CD4-positive, alpha-beta T cell (primary cell): ENCODE measurements around the gene CHD2. TPM values are rescaled to one million over a fixed set of nuclear protein-coding genes. Genes with fewer than 3 reads are reported as not detected.
A peak's percentile ranks its signal among the peaks of the same experiment; 100 is the strongest.

ENCODE experiments used
- ATAC-seq: fragments of 200-7000 bp; cut with Tn5 transposase; one replicate; pipeline ENCODE4 v1.10.0; 2022; ENCODE audit warnings: mild to moderate bottlenecking; ENCODE audit not compliant: poor library complexity
- CTCF ChIA-PET: fragments of 350-600 bp; sonication (Branson Sonifier 250); formaldehyde crosslinking; loops from one replicate; lab custom pipeline; 2021; ENCODE audit warnings: antibody characterized with exemption, inconsistent platforms; lab: Charles Lee
- POLR2A ChIA-PET: fragments of 350-600 bp; sonication (Branson Sonifier 250); formaldehyde crosslinking; loops from one replicate; lab custom pipeline; 2021; ENCODE audit warnings: antibody characterized with exemption, inconsistent platforms; lab: Charles Lee
- DNase-seq, 14 experiments: peaks; one replicate each; pipeline ENCODE4 v3.0.0-alpha.2; 2013 to 2020; ENCODE audit warnings: mixed read lengths in 2 of 14
- H3K27ac ChIP-seq, 2 donors: one replicate each; pipeline versions ENCODE4 v1.5.1 to v1.7.0; 2013; ENCODE audit warnings: low read length in 2 of 2, low read depth in 1 of 2, mild to moderate bottlenecking in 1 of 2
- H3K27me3 ChIP-seq, 2 experiments: 1 replicate in 1 of 2; 2 replicates in 1 of 2; pipeline versions ENCODE4 v1.6.1 to v1.7.0; 2013; ENCODE audit warnings: low read length in 2 of 2, control low read depth in 1 of 2, mild to moderate bottlenecking in 1 of 2, moderate library complexity in 1 of 2; ENCODE audit not compliant: insufficient read depth in 2 of 2, control insufficient read depth in 1 of 2
- H3K36me3 ChIP-seq: one replicate; pipeline ENCODE4 v1.6.1; 2013; ENCODE audit warnings: low read length, control low read depth; ENCODE audit not compliant: insufficient read depth
- H3K4me1 ChIP-seq: one replicate; pipeline ENCODE4 v1.6.1; 2013; ENCODE audit warnings: low read length, control low read depth; ENCODE audit not compliant: insufficient read depth
- H3K4me3 ChIP-seq: one replicate; pipeline ENCODE4 v1.5.1; 2013; ENCODE audit warnings: mild to moderate bottlenecking, low read length, moderate library complexity
- H3K9me3 ChIP-seq, 2 experiments: 1 replicate in 1 of 2; 2 replicates in 1 of 2; pipeline versions ENCODE4 v1.6.1 to v1.7.0; 2013; ENCODE audit warnings: low read length in 2 of 2, mild to moderate bottlenecking in 2 of 2, control low read depth in 1 of 2, moderate library complexity in 1 of 2; ENCODE audit not compliant: control insufficient read depth in 1 of 2, insufficient read depth in 1 of 2
- H3K27ac Mint-ChIP-seq: one replicate; pipeline ENCODE4 v1.8.0; 2020; ENCODE audit warnings: mixed read lengths
- H3K27me3 Mint-ChIP-seq: one replicate; pipeline ENCODE4 v1.8.0; 2021; ENCODE audit warnings: mixed read lengths
- H3K36me3 Mint-ChIP-seq: one replicate; pipeline ENCODE4 v1.8.0; 2021; ENCODE audit warnings: low read depth, mixed read lengths
- H3K4me1 Mint-ChIP-seq: one replicate; pipeline ENCODE4 v1.8.0; 2021; ENCODE audit warnings: low read depth, mixed read lengths
- H3K4me3 Mint-ChIP-seq: one replicate; pipeline ENCODE4 v1.8.0; 2020; ENCODE audit warnings: mild to moderate bottlenecking, mixed read lengths
- H3K9me3 Mint-ChIP-seq: one replicate; pipeline ENCODE4 v1.8.0; 2020; ENCODE audit warnings: mixed read lengths
- intact Hi-C, 2 experiments: fragments of 100-400 bp; cut with DNase I in 1 of 2; cut with micrococcal nuclease in 1 of 2; formaldehyde crosslinking; loops; one replicate each; pipeline versions ENCODE4 v1.15.1 to v1.9.0; 2023 to 2025; cut with DNase I, micrococcal nuclease
- total RNA-seq, 174 experiments: library from RNA in 2 of 174; stranded (reverse) in 2 of 174; gene quantifications; one replicate each; pipeline ENCODE4 v1.2.3 and lab custom pipeline; 2021 to 2026
- TF ChIP-seq, protein P1 (sequence below): fragments of 200-600 bp; IDR thresholded peaks from one replicate; pipeline ENCODE4 v1.8.0; 2022; ENCODE audit warnings: antibody characterized with exemption, mild to moderate bottlenecking

The CHD2 gene
- total RNA-seq, 2 experiments from 2014 or later: 615 to 660 TPM

GRCh38 chr15:92897620-92898019 is 2.5 kb upstream of the CHD2 start:
- peak overlapping the region; percentile 99 for H3K27ac Mint-ChIP-seq
- peaks cover 97% of the 10 kb centered on the region for H3K36me3 Mint-ChIP-seq
- peaks cover 68% of the 10 kb centered on the region for H3K36me3 ChIP-seq
- POLR2A ChIA-PET: interaction anchor here (0.6 to 20.1 kb wide), 7 partner anchors 7 to 94 kb away, joined by 3 to 1007 read pairs (median 5); partner anchors contain the start of gene CHD2
- CTCF ChIA-PET: interaction anchor here (1.1 to 7.1 kb wide), 4 partner anchors 15 to 88 kb away, joined by 3 to 52 read pairs (median 7); no protein-coding TSS in a partner anchor
- TF ChIP-seq, protein P1, sequence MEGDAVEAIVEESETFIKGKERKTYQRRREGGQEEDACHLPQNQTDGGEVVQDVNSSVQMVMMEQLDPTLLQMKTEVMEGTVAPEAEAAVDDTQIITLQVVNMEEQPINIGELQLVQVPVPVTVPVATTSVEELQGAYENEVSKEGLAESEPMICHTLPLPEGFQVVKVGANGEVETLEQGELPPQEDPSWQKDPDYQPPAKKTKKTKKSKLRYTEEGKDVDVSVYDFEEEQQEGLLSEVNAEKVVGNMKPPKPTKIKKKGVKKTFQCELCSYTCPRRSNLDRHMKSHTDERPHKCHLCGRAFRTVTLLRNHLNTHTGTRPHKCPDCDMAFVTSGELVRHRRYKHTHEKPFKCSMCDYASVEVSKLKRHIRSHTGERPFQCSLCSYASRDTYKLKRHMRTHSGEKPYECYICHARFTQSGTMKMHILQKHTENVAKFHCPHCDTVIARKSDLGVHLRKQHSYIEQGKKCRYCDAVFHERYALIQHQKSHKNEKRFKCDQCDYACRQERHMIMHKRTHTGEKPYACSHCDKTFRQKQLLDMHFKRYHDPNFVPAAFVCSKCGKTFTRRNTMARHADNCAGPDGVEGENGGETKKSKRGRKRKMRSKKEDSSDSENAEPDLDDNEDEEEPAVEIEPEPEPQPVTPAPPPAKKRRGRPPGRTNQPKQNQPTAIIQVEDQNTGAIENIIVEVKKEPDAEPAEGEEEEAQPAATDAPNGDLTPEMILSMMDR: no peak
- H3K4me3 Mint-ChIP-seq: peak overlapping the region; percentile 30
- intact Hi-C loops: loop anchor here in 1 of 2 experiments (2.0 kb wide), 1 partner anchor 13 kb away; no protein-coding TSS in a partner anchor
- ATAC-seq (no peak), DNase-seq (no peak)
- H3K4me1 ChIP-seq: peaks cover 18% of the 10 kb centered on the region
- H3K27me3 ChIP-seq: no peaks in the 10 kb centered on the region
- H3K27me3 Mint-ChIP-seq: no peaks in the 10 kb centered on the region
- no peak overlapping the region for H3K27ac ChIP-seq
- H3K4me1 Mint-ChIP-seq: peaks cover 75% of the 10 kb centered on the region
- no peaks in the 10 kb centered on the region for H3K9me3 ChIP-seq
- no peak overlapping the region for H3K4me3 ChIP-seq
- H3K9me3 Mint-ChIP-seq: peaks cover 12% of the 10 kb centered on the region

DNA sequence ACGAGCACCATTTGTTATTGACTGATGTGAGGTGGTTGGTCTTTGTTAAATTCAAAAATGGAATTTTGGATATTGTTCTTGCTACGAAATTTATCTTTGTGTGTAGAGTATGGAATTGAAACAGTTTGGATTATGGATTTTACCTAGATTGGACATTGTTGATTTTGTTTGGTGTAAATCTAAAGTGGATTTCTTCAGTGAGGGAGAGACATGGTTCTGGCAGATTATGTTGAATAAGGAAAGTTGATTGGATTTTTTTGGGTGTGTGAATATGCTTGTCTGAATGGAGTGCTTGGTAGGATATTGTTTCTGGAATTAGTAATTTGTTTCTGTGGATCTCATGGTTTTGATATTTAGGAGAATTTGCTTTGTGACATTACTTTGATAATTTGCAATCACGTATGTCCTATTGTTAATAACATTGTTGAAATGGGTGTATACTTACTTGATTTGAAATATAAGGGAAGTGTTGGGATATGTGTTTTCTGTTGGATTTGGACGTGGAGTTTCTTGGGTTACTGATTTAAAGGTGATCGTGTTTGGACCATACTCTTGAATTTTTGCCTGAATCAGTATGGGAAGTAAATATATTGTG is 1.0 kb upstream of the CHD2 start:
- POLR2A ChIA-PET: interaction anchor here (0.9 to 11.6 kb wide), 18 partner anchors 10 to 102 kb away, joined by 3 to 1007 read pairs (median 16); no protein-coding TSS in a partner anchor
- Mint-ChIP-seq H3K4me1 (peaks cover 72% of the 10 kb centered on the region), H3K27me3 (no peaks in the 10 kb centered on the region), H3K9me3 (peaks cover 12% of the 10 kb centered on the region), H3K4me3 (peak overlapping the region; percentile 72), H3K36me3 (peaks cover 96% of the 10 kb centered on the region), H3K27ac (peak overlapping the region; percentile 99)
- peaks cover 11% of the 10 kb centered on the region for H3K4me1 ChIP-seq
- CTCF ChIA-PET: interaction anchor here (0.8 to 7.1 kb wide), 7 partner anchors 13 to 101 kb away, joined by 3 to 52 read pairs (median 11); no protein-coding TSS in a partner anchor
- H3K4me3 ChIP-seq: no peak overlapping the region
- intact Hi-C loops: loop anchor here (1.0 to 2.0 kb wide), 2 partner anchors 8 to 14 kb away; no protein-coding TSS in a partner anchor
- TF ChIP-seq, protein P1: no peak
- no peak for DNase-seq
- no peak for ATAC-seq
- H3K9me3 ChIP-seq: no peaks in the 10 kb centered on the region
- peak overlapping the region; percentile 97 for H3K27ac ChIP-seq
- H3K27me3 ChIP-seq: no peaks in the 10 kb centered on the region
- H3K36me3 ChIP-seq: peaks cover 57% of the 10 kb centered on the region

GRCh38 chr15:92899601-92899947 is 550 bp upstream of the CHD2 start:
- TF ChIP-seq, protein P1: peak; percentile 24
- H3K36me3 Mint-ChIP-seq: peaks cover 96% of the 10 kb centered on the region
- peaks cover 12% of the 10 kb centered on the region for H3K9me3 Mint-ChIP-seq
- H3K4me3 Mint-ChIP-seq: peak overlapping the region; percentile 99
- Histone ChIP-seq H3K36me3 (peaks cover 52% of the 10 kb centered on the region), H3K9me3 (no peaks in the 10 kb centered on the region), H3K4me3 (peak overlapping the region; percentile 74), H3K27me3 (no peaks in the 10 kb centered on the region), H3K4me1 (peaks cover 7% of the 10 kb centered on the region), H3K27ac (peak overlapping the region; percentile 97)
- POLR2A ChIA-PET: interaction anchor here (0.9 to 11.6 kb wide), 20 partner anchors 10 to 148 kb away, joined by 3 to 1007 read pairs (median 10); no protein-coding TSS in a partner anchor
- CTCF ChIA-PET: interaction anchor here (0.8 to 2.8 kb wide), 8 partner anchors 12 to 102 kb away, joined by 3 to 34 read pairs (median 10); no protein-coding TSS in a partner anchor
- intact Hi-C loops: loop anchor here (1.0 to 2.0 kb wide), 2 partner anchors 8 to 15 kb away; no protein-coding TSS in a partner anchor
- peak overlapping the region; percentile 99 for H3K27ac Mint-ChIP-seq
- ATAC-seq: no peak
- no peaks in the 10 kb centered on the region for H3K27me3 Mint-ChIP-seq
- DNase-seq: peak in 1 of 14 experiments; percentile 54
- peaks cover 72% of the 10 kb centered on the region for H3K4me1 Mint-ChIP-seq
